Neural progenitor cell (in vitro differentiated cells): ENCODE data around the gene ZCCHC4.

Experiments used
- EZH2 ChIP-seq: fragments of 200-600 bp; sonication (generic); IDR thresholded peaks from 2 replicates; pipeline ENCODE4 v1.6.1; 2017; ENCODE audit warnings: antibody characterized with exemption, mild to moderate bottlenecking, moderate library complexity
- EZH2phosphoT487 ChIP-seq: fragments of 200-600 bp; sonication (generic); IDR thresholded peaks from 2 replicates; pipeline ENCODE4 v1.6.1; 2017; ENCODE audit warnings: antibody characterized with exemption
- TF ChIP-seq, protein P1 (sequence below): fragments of 200-600 bp; sonication (generic); IDR thresholded peaks from 2 replicates; pipeline ENCODE4 v1.5.1; 2017; ENCODE audit warnings: antibody characterized with exemption, mild to moderate bottlenecking

- TF ChIP-seq, protein P1, sequence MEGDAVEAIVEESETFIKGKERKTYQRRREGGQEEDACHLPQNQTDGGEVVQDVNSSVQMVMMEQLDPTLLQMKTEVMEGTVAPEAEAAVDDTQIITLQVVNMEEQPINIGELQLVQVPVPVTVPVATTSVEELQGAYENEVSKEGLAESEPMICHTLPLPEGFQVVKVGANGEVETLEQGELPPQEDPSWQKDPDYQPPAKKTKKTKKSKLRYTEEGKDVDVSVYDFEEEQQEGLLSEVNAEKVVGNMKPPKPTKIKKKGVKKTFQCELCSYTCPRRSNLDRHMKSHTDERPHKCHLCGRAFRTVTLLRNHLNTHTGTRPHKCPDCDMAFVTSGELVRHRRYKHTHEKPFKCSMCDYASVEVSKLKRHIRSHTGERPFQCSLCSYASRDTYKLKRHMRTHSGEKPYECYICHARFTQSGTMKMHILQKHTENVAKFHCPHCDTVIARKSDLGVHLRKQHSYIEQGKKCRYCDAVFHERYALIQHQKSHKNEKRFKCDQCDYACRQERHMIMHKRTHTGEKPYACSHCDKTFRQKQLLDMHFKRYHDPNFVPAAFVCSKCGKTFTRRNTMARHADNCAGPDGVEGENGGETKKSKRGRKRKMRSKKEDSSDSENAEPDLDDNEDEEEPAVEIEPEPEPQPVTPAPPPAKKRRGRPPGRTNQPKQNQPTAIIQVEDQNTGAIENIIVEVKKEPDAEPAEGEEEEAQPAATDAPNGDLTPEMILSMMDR = no peak
- no peak for TF ChIP-seq EZH2
- no peak for TF ChIP-seq EZH2phosphoT487
Observed at GRCh38 chr4:25350561-25350960, 38.0 kb downstream of the ZCCHC4 start.
